ENCODE results near the gene TM9SF2. TPM values are rescaled to one million over a fixed set of nuclear protein-coding genes. Genes with fewer than 3 reads are reported as not detected.
A peak's percentile ranks its signal among the peaks of the same experiment; 100 is the strongest.

Gene TM9SF2
- total and polyA plus RNA-seq, 4 experiments from 2014 or later, result 60.0 to 126 (median 83.1) TPM

DNA sequence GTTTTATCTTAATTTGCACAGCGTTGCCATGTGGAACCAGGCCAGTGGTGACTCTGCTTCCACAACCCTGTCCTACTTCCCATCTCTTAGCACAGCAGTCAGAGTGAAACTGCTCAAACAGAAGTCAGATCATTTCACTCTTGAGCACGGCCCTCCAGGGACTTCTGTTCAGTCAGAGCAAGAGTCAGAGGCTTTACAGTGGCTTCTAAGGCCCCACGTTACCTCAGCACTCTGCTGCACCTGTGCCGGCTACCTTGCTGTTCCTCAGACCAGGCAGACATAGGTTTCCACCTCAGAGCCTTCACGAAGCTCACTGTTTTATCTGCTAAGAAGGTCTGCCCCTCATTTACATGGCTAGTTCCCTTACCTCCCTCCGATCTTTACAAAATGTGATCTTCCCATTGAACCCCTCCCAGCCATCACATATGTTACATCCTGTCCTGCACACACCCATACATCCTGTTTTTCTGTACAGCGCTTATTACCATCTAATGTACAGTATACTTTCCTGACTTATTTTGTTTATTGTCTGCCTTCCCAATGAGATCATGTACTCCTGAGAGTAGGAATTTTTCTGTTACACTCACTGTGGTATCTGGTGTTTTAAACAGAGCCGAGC lies 41.6 kb downstream of the TM9SF2 start:
- POLR2A ChIA-PET (ENCODE audit: partially characterized antibody), result interaction anchor here (0.8 to 1.9 kb wide), 14 partner anchors 9 to 624 kb away, joined by 3 to 11 read pairs (median 4); partner anchors contain the start of genes CLYBL and TM9SF2
- no peaks in the 10 kb centered on the region for H3K9me3 Mint-ChIP-seq

DNA sequence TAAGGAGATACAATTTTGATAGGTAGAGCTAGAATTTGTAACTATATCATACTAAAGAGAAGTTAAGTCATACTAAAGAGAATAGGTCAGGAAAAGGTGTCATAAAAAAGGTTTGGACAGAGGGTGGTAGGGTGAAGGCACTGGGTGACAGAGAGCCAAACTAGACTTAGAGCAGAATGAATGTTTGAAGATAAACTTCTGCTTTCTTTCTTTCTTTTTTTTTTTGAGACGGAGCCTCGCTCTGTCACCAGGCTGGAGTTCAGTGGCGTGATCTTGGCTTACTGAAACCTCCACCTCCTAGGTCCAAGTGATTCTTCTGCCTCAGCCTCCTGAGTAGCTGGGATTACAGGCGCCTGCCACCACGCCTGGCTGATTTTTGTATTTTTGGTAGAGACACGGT lies 44.1 kb downstream of the TM9SF2 start:
- Histone ChIP-seq H3K27ac (ENCODE audit: low read depth, low read length) (no peak overlapping the region), H3K4me1 (ENCODE audit: insufficient read depth, low read length) (peaks cover 67% of the 10 kb centered on the region), H3K36me3 (ENCODE audit: insufficient read depth, low read length) (peaks cover 35% of the 10 kb centered on the region), H3K9me3 (ENCODE audit: control insufficient read depth in 1 of 2, low read length in 2 of 2) (no peaks in the 10 kb centered on the region), H3K27me3 (ENCODE audit: insufficient read depth, low read length) (no peaks in the 10 kb centered on the region), H3K4me3 (ENCODE audit: low read length in 2 of 2) (no peak overlapping the region)
- Mint-ChIP-seq H3K4me3 (no peak overlapping the region), H3K4me1 (peaks cover 44 to 80% (median 58%) of the 10 kb centered on the region in 4 donors), H3K9me3 (no peaks in the 10 kb centered on the region), H3K36me3 (peaks cover 69 to 78% of the 10 kb centered on the region in 2 donors), H3K27ac (peak overlapping the region in 3 of 7 donors; percentile 67 to 84 (median 78)), H3K27me3 (no peaks in the 10 kb centered on the region)
- intact Hi-C loops (cut with micrococcal nuclease), result loop anchor here (10.0 kb wide), 1 partner anchor 1579 kb away; no protein-coding TSS in a partner anchor
- ChIA-PET CTCF (ENCODE audit: partially characterized antibody) (interaction anchor here (1.0 to 1.5 kb wide), 6 partner anchors 9 to 109 kb away, joined by 3 to 6 read pairs (median 3); no protein-coding TSS in a partner anchor), POLR2A (ENCODE audit: partially characterized antibody) (no interaction called here)
- no peak for DNase-seq

More for the DNA sequence above, 41.6 kb downstream of the TM9SF2 start:
- H3K4me3 Mint-ChIP-seq, result peak overlapping the region; percentile 43 to 78 (median 72)
- DNase-seq, result peak; percentile 26 to 46 (median 42)
- peak overlapping the region; percentile 31 for H3K27ac ChIP-seq (ENCODE audit: low read depth, low read length)
- peak overlapping the region; percentile 36 to 92 (median 78) for H3K27ac Mint-ChIP-seq
- peaks cover 71% of the 10 kb centered on the region for H3K4me1 ChIP-seq (ENCODE audit: insufficient read depth, low read length)
- H3K36me3 Mint-ChIP-seq, result peaks cover 62 to 71% of the 10 kb centered on the region in 2 donors
- intact Hi-C loops (cut with micrococcal nuclease), result loop anchor here (1.0 to 10.0 kb wide), 4 partner anchors 9 to 1582 kb away; partner anchors contain the start of gene CLYBL
- H3K36me3 ChIP-seq (ENCODE audit: insufficient read depth, low read length), result peaks cover 26% of the 10 kb centered on the region
- H3K27me3 ChIP-seq (ENCODE audit: insufficient read depth, low read length), result no peaks in the 10 kb centered on the region
- H3K27me3 Mint-ChIP-seq, result no peaks in the 10 kb centered on the region
- H3K4me3 ChIP-seq (ENCODE audit: low read length in 2 of 2), result peak overlapping the region; percentile 12 to 47
- no peaks in the 10 kb centered on the region for H3K9me3 ChIP-seq (ENCODE audit: control insufficient read depth in 1 of 2, low read length in 2 of 2)
- peaks cover 38 to 73% (median 53%) of the 10 kb centered on the region in 4 donors for H3K4me1 Mint-ChIP-seq
- CTCF ChIA-PET (ENCODE audit: partially characterized antibody), result interaction anchor here (0.8 to 2.6 kb wide), 9 partner anchors 11 to 972 kb away, joined by 3 to 9 read pairs (median 3); partner anchors contain the start of gene CLYBL

DNA sequence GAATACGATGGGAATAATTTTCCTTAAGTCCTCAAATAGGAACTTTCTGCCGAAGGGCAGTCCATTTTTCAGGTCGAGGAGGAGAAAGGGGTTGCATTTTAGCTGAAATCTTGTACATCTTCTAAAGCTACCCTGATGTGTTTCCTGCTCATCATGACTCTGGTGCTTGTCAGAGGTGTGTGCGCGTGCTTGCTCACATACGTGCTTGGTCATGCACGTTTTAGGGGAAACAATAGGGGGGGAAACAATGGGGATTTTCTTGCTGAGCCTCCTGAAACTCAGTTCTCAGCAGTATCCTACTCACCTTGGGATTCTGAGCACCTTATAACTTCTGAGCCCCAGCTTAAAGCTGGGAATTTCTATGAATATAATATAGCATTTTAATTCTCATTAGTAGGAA lies 44.7 kb downstream of the TM9SF2 start:
- POLR2A ChIA-PET (ENCODE audit: partially characterized antibody), result no interaction called here
- H3K4me3 ChIP-seq (ENCODE audit: low read length in 2 of 2), result no peak overlapping the region
- H3K4me1 Mint-ChIP-seq, result peaks cover 38 to 73% (median 52%) of the 10 kb centered on the region in 4 donors

DNA sequence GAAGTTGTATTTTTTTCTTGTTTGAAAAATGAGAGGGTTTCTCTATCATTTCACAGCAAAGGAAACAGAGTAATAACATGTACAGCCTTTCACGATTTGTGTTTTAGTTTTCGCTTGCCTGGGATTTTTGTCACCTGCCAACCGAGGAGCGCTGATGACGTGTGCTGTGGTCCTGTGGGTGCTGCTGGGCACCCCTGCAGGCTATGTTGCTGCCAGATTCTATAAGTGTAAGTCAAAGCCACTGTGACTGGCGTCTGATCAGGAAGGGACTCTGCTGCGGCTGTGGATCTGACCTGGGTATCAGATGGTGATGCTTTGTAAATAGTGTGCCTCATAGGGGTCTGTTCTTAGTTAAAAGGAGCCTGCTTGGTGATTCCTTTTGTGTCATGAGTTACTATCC lies 45.6 kb downstream of the TM9SF2 start:
- peaks cover 48% of the 10 kb centered on the region for H3K36me3 ChIP-seq (ENCODE audit: insufficient read depth, low read length)
- peaks cover 51% of the 10 kb centered on the region for H3K4me1 ChIP-seq (ENCODE audit: insufficient read depth, low read length)
- Mint-ChIP-seq H3K4me1 (peaks cover 33 to 64% (median 45%) of the 10 kb centered on the region in 4 donors), H3K27ac (peak overlapping the region; percentile 0 to 84 (median 36)), H3K9me3 (no peaks in the 10 kb centered on the region), H3K36me3 (peaks cover 65 to 76% of the 10 kb centered on the region in 2 donors), H3K4me3 (peak overlapping the region in 3 of 8 donors; percentile 6 to 44 (median 11)), H3K27me3 (no peaks in the 10 kb centered on the region)
- no peaks in the 10 kb centered on the region for H3K9me3 ChIP-seq (ENCODE audit: control insufficient read depth in 1 of 2, low read length in 2 of 2)
- no peak for DNase-seq
- ChIA-PET POLR2A (ENCODE audit: partially characterized antibody) (no interaction called here), CTCF (ENCODE audit: partially characterized antibody) (interaction anchor here (1.5 kb wide), 1 partner anchor 8 kb away, joined by 6 read pairs; no protein-coding TSS in a partner anchor)
- intact Hi-C loops (cut with micrococcal nuclease), result loop anchor here (10.0 kb wide), 1 partner anchor 1578 kb away; no protein-coding TSS in a partner anchor
- H3K4me3 ChIP-seq (ENCODE audit: low read length in 2 of 2), result no peak overlapping the region
- H3K27me3 ChIP-seq (ENCODE audit: insufficient read depth, low read length), result no peaks in the 10 kb centered on the region
- no peak overlapping the region for H3K27ac ChIP-seq (ENCODE audit: low read depth, low read length)

More for the DNA sequence above, 44.7 kb downstream of the TM9SF2 start:
- Histone ChIP-seq H3K4me1 (ENCODE audit: insufficient read depth, low read length) (peaks cover 60% of the 10 kb centered on the region), H3K36me3 (ENCODE audit: insufficient read depth, low read length) (peaks cover 39% of the 10 kb centered on the region), H3K27me3 (ENCODE audit: insufficient read depth, low read length) (no peaks in the 10 kb centered on the region), H3K9me3 (ENCODE audit: control insufficient read depth in 1 of 2, low read length in 2 of 2) (no peaks in the 10 kb centered on the region), H3K27ac (ENCODE audit: low read depth, low read length) (no peak overlapping the region)
- no peak for DNase-seq
- Mint-ChIP-seq H3K36me3 (peaks cover 64 to 74% of the 10 kb centered on the region in 2 donors), H3K9me3 (no peaks in the 10 kb centered on the region), H3K4me3 (no peak overlapping the region), H3K27ac (peak overlapping the region in 5 of 7 donors; percentile 27 to 84 (median 78)), H3K27me3 (no peaks in the 10 kb centered on the region)
- intact Hi-C loops (cut with micrococcal nuclease), result loop anchor here (10.0 kb wide), 1 partner anchor 1579 kb away; no protein-coding TSS in a partner anchor
- CTCF ChIA-PET (ENCODE audit: partially characterized antibody), result interaction anchor here (1.0 to 1.5 kb wide), 5 partner anchors 9 to 109 kb away, joined by 3 to 6 read pairs (median 3); no protein-coding TSS in a partner anchor

DNA sequence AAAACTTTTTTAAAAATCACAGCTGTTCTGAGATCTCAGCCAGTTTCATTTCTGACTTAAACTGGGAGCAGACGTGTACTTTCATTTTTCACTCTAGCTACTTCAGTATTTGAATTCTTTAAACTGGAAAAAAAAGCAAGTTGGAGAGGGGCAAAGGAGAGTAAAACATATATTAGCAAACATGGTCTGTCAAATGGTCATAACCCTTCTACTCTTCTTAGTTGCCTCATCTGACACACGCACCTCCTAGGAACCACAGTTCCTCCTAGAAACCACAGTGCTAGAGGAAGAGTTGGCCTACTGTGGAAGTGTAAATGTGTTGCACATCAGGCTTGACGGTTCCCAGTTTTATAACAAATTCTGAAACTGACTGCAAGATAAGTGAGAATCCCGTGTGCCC lies 47.2 kb downstream of the TM9SF2 start:
- intact Hi-C loops (cut with micrococcal nuclease), result loop anchor here (10.0 kb wide), 1 partner anchor 1576 kb away; no protein-coding TSS in a partner anchor
- Mint-ChIP-seq H3K4me3 (peak overlapping the region in 6 of 8 donors; percentile 11 to 79 (median 28)), H3K4me1 (peaks cover 21 to 51% (median 32%) of the 10 kb centered on the region in 4 donors), H3K36me3 (peaks cover 60 to 80% of the 10 kb centered on the region in 2 donors), H3K9me3 (no peaks in the 10 kb centered on the region), H3K27ac (peak overlapping the region; percentile 16 to 93 (median 81)), H3K27me3 (no peaks in the 10 kb centered on the region)
- Histone ChIP-seq H3K36me3 (ENCODE audit: insufficient read depth, low read length) (peaks cover 52% of the 10 kb centered on the region), H3K4me1 (ENCODE audit: insufficient read depth, low read length) (peaks cover 36% of the 10 kb centered on the region), H3K9me3 (ENCODE audit: control insufficient read depth in 1 of 2, low read length in 2 of 2) (no peaks in the 10 kb centered on the region), H3K27me3 (ENCODE audit: insufficient read depth, low read length) (no peaks in the 10 kb centered on the region), H3K4me3 (ENCODE audit: low read length in 2 of 2) (no peak overlapping the region), H3K27ac (ENCODE audit: low read depth, low read length) (no peak overlapping the region)
- CTCF ChIA-PET (ENCODE audit: partially characterized antibody), result no interaction called here
- POLR2A ChIA-PET (ENCODE audit: partially characterized antibody), result no interaction called here
- DNase-seq, result no peak

DNA sequence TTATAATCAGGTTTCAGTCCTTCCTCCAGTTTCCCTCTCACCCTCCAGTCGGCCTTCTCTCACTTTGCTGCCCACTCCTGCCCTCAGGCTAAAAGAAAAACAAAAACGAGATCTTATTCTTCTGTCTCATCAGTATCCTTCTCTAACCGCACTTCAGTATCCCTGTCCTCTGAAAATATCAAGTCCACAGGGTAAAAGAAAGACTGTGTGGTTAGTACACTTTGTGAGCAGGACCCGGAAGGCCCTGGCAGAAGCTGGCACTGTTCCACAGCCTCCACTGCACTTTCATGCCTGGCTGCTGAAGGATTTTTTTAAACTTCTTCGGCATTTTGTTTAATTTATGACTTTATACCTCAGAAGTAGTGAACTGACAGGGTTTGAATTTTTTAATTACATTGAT lies 51.8 kb downstream of the TM9SF2 start:
- Mint-ChIP-seq H3K9me3 (no peaks in the 10 kb centered on the region), H3K4me1 (peaks cover 6 to 37% (median 18%) of the 10 kb centered on the region in 4 donors), H3K36me3 (peaks cover 67 to 81% of the 10 kb centered on the region in 2 donors), H3K27me3 (no peaks in the 10 kb centered on the region), H3K27ac (peak overlapping the region in 5 of 7 donors; percentile 45 to 83 (median 70)), H3K4me3 (no peak overlapping the region)
- intact Hi-C loops (cut with micrococcal nuclease), result no loop called here
- no peak for DNase-seq
- H3K9me3 ChIP-seq (ENCODE audit: control insufficient read depth in 1 of 2, low read length in 2 of 2), result no peaks in the 10 kb centered on the region
- peaks cover 7% of the 10 kb centered on the region for H3K4me1 ChIP-seq (ENCODE audit: insufficient read depth, low read length)
- no peaks in the 10 kb centered on the region for H3K27me3 ChIP-seq (ENCODE audit: insufficient read depth, low read length)
- ChIA-PET POLR2A (ENCODE audit: partially characterized antibody) (interaction anchor here (1.7 kb wide), 1 partner anchor 9 kb away, joined by 5 read pairs; no protein-coding TSS in a partner anchor), CTCF (ENCODE audit: partially characterized antibody) (interaction anchor here (0.8 kb wide), 1 partner anchor 116 kb away, joined by 3 read pairs; no protein-coding TSS in a partner anchor)
- H3K27ac ChIP-seq (ENCODE audit: low read depth, low read length), result no peak overlapping the region
- H3K36me3 ChIP-seq (ENCODE audit: insufficient read depth, low read length), result peaks cover 50% of the 10 kb centered on the region
- no peak overlapping the region for H3K4me3 ChIP-seq (ENCODE audit: low read length in 2 of 2)

DNA sequence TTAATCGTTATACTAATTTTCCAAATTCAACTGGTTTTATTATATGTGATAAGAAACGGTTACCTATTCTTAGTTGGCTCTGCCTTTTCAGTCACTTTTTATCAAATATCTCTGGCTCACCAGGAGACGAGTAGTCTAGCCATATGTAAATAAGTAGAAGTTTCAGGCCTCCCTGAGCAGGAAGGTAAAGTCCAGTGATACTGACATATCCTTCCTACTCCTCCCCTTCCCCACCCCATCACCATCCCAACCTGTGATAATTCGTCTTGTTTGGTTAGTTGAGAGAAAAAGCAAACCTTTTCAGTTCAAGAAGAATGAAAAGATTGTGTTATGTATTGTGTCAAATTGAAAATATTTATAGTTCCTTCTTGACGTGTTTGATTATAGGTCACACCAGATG lies 53.9 kb downstream of the TM9SF2 start:
- intact Hi-C loops (cut with micrococcal nuclease), result no loop called here
- Mint-ChIP-seq H3K4me3 (no peak overlapping the region), H3K27ac (peak overlapping the region in 5 of 7 donors; percentile 29 to 66 (median 46)), H3K4me1 (peaks cover 3 to 18% (median 6%) of the 10 kb centered on the region in 4 donors), H3K9me3 (no peaks in the 10 kb centered on the region), H3K27me3 (no peaks in the 10 kb centered on the region), H3K36me3 (peaks cover 66 to 77% of the 10 kb centered on the region in 2 donors)
- no peak overlapping the region for H3K4me3 ChIP-seq (ENCODE audit: low read length in 2 of 2)
- H3K27ac ChIP-seq (ENCODE audit: low read depth, low read length), result no peak overlapping the region
- no peaks in the 10 kb centered on the region for H3K4me1 ChIP-seq (ENCODE audit: insufficient read depth, low read length)
- ChIA-PET CTCF (ENCODE audit: partially characterized antibody) (interaction anchor here (1.5 kb wide), 1 partner anchor 9 kb away, joined by 6 read pairs; no protein-coding TSS in a partner anchor), POLR2A (ENCODE audit: partially characterized antibody) (no interaction called here)
- no peaks in the 10 kb centered on the region for H3K27me3 ChIP-seq (ENCODE audit: insufficient read depth, low read length)
- H3K9me3 ChIP-seq (ENCODE audit: control insufficient read depth in 1 of 2, low read length in 2 of 2), result no peaks in the 10 kb centered on the region
- H3K36me3 ChIP-seq (ENCODE audit: insufficient read depth, low read length), result peaks cover 54% of the 10 kb centered on the region
- no peak for DNase-seq

Measured in CD4-positive, alpha-beta memory T cell (primary cell).